Mammary epithelial cell (primary cell): ENCODE data around the gene SMYD3.

ENCODE experiments used
- EZH2 ChIP-seq: IDR thresholded peaks from 2 replicates; pipeline ENCODE4 v1.6.1; 2012; ENCODE audit warnings: low read length, inconsistent platforms, borderline replicate concordance
- TF ChIP-seq, protein P1 (sequence below), 2 donors: IDR thresholded peaks in 1 of 2; conservative IDR thresholded peaks in 1 of 2; 2 replicates each; pipeline ENCODE4 v1.5.1; 2011 to 2012; ENCODE audit warnings: inconsistent platforms in 2 of 2, low read length in 2 of 2, mild to moderate bottlenecking in 2 of 2, control low read depth in 1 of 2, low read depth in 1 of 2; ENCODE audit not compliant: insufficient read depth in 1 of 2; ENCODE audit errors: extremely low read depth in 1 of 2

GRCh38 chr1:246294263-246294662 lies 212.8 kb downstream of the SMYD3 start:
- TF ChIP-seq, protein P1, sequence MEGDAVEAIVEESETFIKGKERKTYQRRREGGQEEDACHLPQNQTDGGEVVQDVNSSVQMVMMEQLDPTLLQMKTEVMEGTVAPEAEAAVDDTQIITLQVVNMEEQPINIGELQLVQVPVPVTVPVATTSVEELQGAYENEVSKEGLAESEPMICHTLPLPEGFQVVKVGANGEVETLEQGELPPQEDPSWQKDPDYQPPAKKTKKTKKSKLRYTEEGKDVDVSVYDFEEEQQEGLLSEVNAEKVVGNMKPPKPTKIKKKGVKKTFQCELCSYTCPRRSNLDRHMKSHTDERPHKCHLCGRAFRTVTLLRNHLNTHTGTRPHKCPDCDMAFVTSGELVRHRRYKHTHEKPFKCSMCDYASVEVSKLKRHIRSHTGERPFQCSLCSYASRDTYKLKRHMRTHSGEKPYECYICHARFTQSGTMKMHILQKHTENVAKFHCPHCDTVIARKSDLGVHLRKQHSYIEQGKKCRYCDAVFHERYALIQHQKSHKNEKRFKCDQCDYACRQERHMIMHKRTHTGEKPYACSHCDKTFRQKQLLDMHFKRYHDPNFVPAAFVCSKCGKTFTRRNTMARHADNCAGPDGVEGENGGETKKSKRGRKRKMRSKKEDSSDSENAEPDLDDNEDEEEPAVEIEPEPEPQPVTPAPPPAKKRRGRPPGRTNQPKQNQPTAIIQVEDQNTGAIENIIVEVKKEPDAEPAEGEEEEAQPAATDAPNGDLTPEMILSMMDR (conservative IDR thresholded peaks at IDR 0.05 in 1 of 2, IDR thresholded peaks at IDR 0.05 in 1 of 2; ENCODE audit: extremely low read depth in 1 of 2, insufficient read depth in 1 of 2, low read depth in 1 of 2, low read length in 2 of 2): no peak
- TF ChIP-seq EZH2: no peak
